ENCODE results near the gene DGKG.

GRCh38 chr3:186281176-186281575 lies 80.9 kb downstream of the DGKG start:
- TF ChIP-seq POLR2A (IDR thresholded peaks at IDR 0.05) (no peak), CTCF (IDR thresholded peaks at IDR 0.05) (no peak)

All from right lobe of liver (tissue), 4 donors.